ENCODE data around the gene TEAD4.

The TEAD4 gene

GRCh38 chr12:3071710-3072109, 112.5 kb downstream of the TEAD4 start:
- no peak for TF ChIP-seq Cebpa-rat (IDR thresholded peaks at IDR 0.05)
- no peak overlapping the region for H3K4me3 ChIP-seq
- no peak overlapping the region for H3K27ac ChIP-seq
- peaks cover 0 to 47% (median 7%) of the 10 kb centered on the region in 11 experiments; a peak in 10 of 22 replicates for H3K27me3 ChIP-seq
- H3K4me2 ChIP-seq = no peak overlapping the region
- H3K36me3 ChIP-seq = no peaks in the 10 kb centered on the region
- no peaks in the 10 kb centered on the region for H3K9me3 ChIP-seq (replicated peaks in 1 of 11)
- no peak overlapping the region for H3K9ac ChIP-seq
- H4K20me1 ChIP-seq = no peaks in the 10 kb centered on the region
- H3K4me1 ChIP-seq = peaks cover 5 to 72% (median 38%) of the 10 kb centered on the region in 10 experiments; a peak in 18 of 20 replicates

- H3K27me3 ChIP-seq = peaks cover 0 to 55% (median 13%) of the 10 kb centered on the region in 11 experiments; a peak in 14 of 22 replicates
- H3K36me3 ChIP-seq = no peaks in the 10 kb centered on the region
- no peaks in the 10 kb centered on the region for H4K20me1 ChIP-seq
- TF ChIP-seq Cebpa-rat (IDR thresholded peaks at IDR 0.05) = peak in 1 of 11 experiments; percentile 58; a peak in 1 of 22 replicates
- no peak overlapping the region for H3K4me3 ChIP-seq
- H3K4me2 ChIP-seq = peak overlapping the region; percentile 14 to 94 (median 52); a peak in 20 of 22 replicates
- peaks cover 10 to 65% (median 41%) of the 10 kb centered on the region in 10 experiments for H3K4me1 ChIP-seq
- H3K9ac ChIP-seq = no peak overlapping the region
- H3K27ac ChIP-seq = no peak overlapping the region
- no peaks in the 10 kb centered on the region for H3K9me3 ChIP-seq (replicated peaks in 1 of 11)
These were observed 114.4 kb downstream of the TEAD4 start for GRCh38 chr12:3073438-3074250.

GRCh38 chr12:3075315-3075714, 116.1 kb downstream of the TEAD4 start:
- H3K27ac ChIP-seq = no peak overlapping the region
- H3K9me3 ChIP-seq (replicated peaks in 1 of 11) = no peaks in the 10 kb centered on the region
- peak overlapping the region in 7 of 11 experiments; percentile 5 to 94 (median 66); a peak in 9 of 22 replicates for H3K4me2 ChIP-seq
- no peaks in the 10 kb centered on the region for H4K20me1 ChIP-seq
- no peaks in the 10 kb centered on the region for H3K36me3 ChIP-seq
- TF ChIP-seq Cebpa-rat (IDR thresholded peaks at IDR 0.05) = no peak
- H3K4me3 ChIP-seq = no peak overlapping the region
- peaks cover 10 to 57% (median 41%) of the 10 kb centered on the region in 10 experiments for H3K4me1 ChIP-seq
- H3K27me3 ChIP-seq = peaks cover 0 to 41% (median 7%) of the 10 kb centered on the region in 11 experiments; a peak in 12 of 22 replicates
- H3K9ac ChIP-seq = no peak overlapping the region

GRCh38 chr12:3076730-3077571, 117.8 kb downstream of the TEAD4 start, which contains the start of gene TSPAN9:
Gene TSPAN9, plus strand, starts transcription at chr12:3077379. Its CDS starts 123,815 bp downstream, at chr12:3201194.
- H3K4me1 ChIP-seq = peaks cover 10 to 49% (median 41%) of the 10 kb centered on the region in 10 experiments
- H3K4me3 ChIP-seq = peak within 1 kb of the TSS; percentile 67 to 83 (median 72)
- no peak for TF ChIP-seq Cebpa-rat (IDR thresholded peaks at IDR 0.05)
- H4K20me1 ChIP-seq = no peaks in the 10 kb centered on the region; a peak in 1 of 22 replicates
- H3K9me3 ChIP-seq (replicated peaks in 1 of 11) = no peaks in the 10 kb centered on the region
- no peaks in the 10 kb centered on the region for H3K36me3 ChIP-seq
- peak within 1 kb of the TSS; percentile 72 to 85 (median 80) for H3K9ac ChIP-seq
- H3K4me2 ChIP-seq = peak within 1 kb of the TSS; percentile 89 to 98 (median 96)
- peak within 1 kb of the TSS; percentile 53 to 77 (median 65); a peak in 19 of 22 replicates for H3K27ac ChIP-seq
- peaks cover 0 to 31% (median 7%) of the 10 kb centered on the region in 11 experiments; a peak in 12 of 22 replicates for H3K27me3 ChIP-seq

GRCh38 chr12:3077572-3078081, 118.4 kb downstream of the TEAD4 start:
- TF ChIP-seq Cebpa-rat (IDR thresholded peaks at IDR 0.05) = no peak
- Histone ChIP-seq H3K9me3 (replicated peaks in 1 of 11) (no peaks in the 10 kb centered on the region; a peak in 2 of 22 replicates), H3K4me3 (peak overlapping the region; percentile 67 to 83 (median 72)), H3K27ac (peak overlapping the region; percentile 41 to 77 (median 65); a peak in 17 of 22 replicates), H4K20me1 (no peaks in the 10 kb centered on the region; a peak in 1 of 22 replicates), H3K4me1 (peaks cover 10 to 49% (median 41%) of the 10 kb centered on the region in 10 experiments), H3K36me3 (no peaks in the 10 kb centered on the region), H3K9ac (peak overlapping the region; percentile 72 to 85 (median 80)), H3K27me3 (peaks cover 0 to 31% (median 7%) of the 10 kb centered on the region in 11 experiments; a peak in 12 of 22 replicates), H3K4me2 (peak overlapping the region; percentile 83 to 98 (median 96))

GRCh38 chr12:3078086-3078820, 119.1 kb downstream of the TEAD4 start:
- H3K36me3 ChIP-seq = 0 out of 22 replicates have a peak, but pooled peaks cover 0 to under 1% (median 0%) of the 10 kb centered on the region in 11 experiments
- peaks cover 0 to 6% (median 4%) of the 10 kb centered on the region in 11 experiments; a peak in 10 of 22 replicates for H3K9me3 ChIP-seq (replicated peaks in 1 of 11)
- H4K20me1 ChIP-seq = no peaks in the 10 kb centered on the region; a peak in 1 of 22 replicates
- H3K9ac ChIP-seq = peak overlapping the region in 7 of 11 experiments; percentile 73 to 84 (median 80); a peak in 11 of 22 replicates
- H3K4me3 ChIP-seq = peak overlapping the region; percentile 67 to 83 (median 72)
- no peak for TF ChIP-seq Cebpa-rat (IDR thresholded peaks at IDR 0.05)
- peak overlapping the region; percentile 83 to 98 (median 96) for H3K4me2 ChIP-seq
- H3K27ac ChIP-seq = no peak overlapping the region
- peaks cover 11 to 48% (median 41%) of the 10 kb centered on the region in 10 experiments for H3K4me1 ChIP-seq
- peaks cover 0 to 31% (median 7%) of the 10 kb centered on the region in 11 experiments; a peak in 12 of 22 replicates for H3K27me3 ChIP-seq

GRCh38 chr12:3081091-3081490, 121.9 kb downstream of the TEAD4 start:
- H3K9ac ChIP-seq = no peak overlapping the region
- H3K27ac ChIP-seq = no peak overlapping the region
- peaks cover 0 to 12% (median 7%) of the 10 kb centered on the region in 11 experiments; a peak in 10 of 22 replicates for H3K9me3 ChIP-seq (replicated peaks in 1 of 11)
- no peak for TF ChIP-seq Cebpa-rat (IDR thresholded peaks at IDR 0.05)
- H4K20me1 ChIP-seq = no peaks in the 10 kb centered on the region; a peak in 1 of 22 replicates
- H3K27me3 ChIP-seq = peaks cover 0 to 11% (median 7%) of the 10 kb centered on the region in 11 experiments; a peak in 12 of 22 replicates
- no peak overlapping the region for H3K4me2 ChIP-seq
- peaks cover 21 to 34% (median 29%) of the 10 kb centered on the region in 10 experiments for H3K4me1 ChIP-seq
- H3K36me3 ChIP-seq = peaks cover 0 to 10% (median 0%) of the 10 kb centered on the region in 11 experiments; a peak in 3 of 22 replicates
- no peak overlapping the region for H3K4me3 ChIP-seq

Measured in BLaER1 treated with 17β-estradiol and CSF1 and Interleukin-3, amounts not matched to agents 10 nM and 100 nM (cell line).